ENCODE results near the gene HAO2. TPM values are rescaled to one million over a fixed set of nuclear protein-coding genes. Genes with fewer than 3 reads are reported as not detected.
"Not testable (repeated sequence)": the region's sequence is repeated elsewhere in the genome, so short reads cannot be mapped to it uniquely, and the experiment has no call there.

The HAO2 gene
- total RNA-seq: under 0.01 TPM in 1 of 2 replicates, not detected in the other

DNA sequence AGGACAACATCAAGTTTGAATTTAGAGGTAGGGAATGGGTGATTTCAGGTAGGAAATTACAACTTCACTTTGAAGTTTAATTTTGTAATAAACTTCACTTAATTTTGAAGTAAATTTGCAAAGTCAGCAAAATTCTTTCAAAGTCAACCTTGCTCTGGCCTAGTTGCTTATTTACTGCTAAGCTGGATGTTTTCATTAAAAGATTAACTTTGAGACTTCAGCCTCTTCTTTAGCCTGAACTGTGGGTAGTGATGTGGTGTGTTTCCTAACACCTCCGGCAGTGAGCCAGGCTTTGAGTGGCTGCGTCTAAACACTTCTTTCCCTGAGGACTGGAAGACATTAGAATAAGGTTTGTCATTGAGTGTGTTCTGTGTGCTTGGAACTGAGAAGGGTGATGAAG, at the start of gene HAO2:
Gene HAO2, plus strand, starts transcription at position 232 of the 400 bp plus-strand sequence. CDS start 12,301 bp downstream, outside the sequence.
- no peak for DNase-seq (ENCODE audit: low read depth in 2 of 2)

DNA sequence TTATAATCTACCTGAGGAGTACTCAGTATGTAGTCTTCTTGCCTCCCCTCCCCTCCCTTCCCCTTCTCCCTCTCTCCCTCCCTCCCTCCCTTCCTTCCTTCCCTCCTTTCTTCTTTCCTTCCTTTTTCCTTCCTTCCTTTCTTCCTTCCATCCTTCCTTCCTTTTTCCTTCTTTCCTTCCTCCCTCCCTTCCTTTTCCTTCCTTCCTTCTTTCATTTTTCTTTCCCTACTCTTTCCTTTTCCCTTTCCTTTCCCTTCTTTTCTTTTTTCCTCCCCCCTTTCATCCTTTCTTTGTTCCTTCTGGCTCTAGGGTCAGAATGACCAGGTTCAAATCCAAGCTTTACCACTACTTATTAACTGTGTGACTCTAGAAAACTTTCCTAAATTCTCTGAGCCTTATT, 48.5 kb upstream of the HAO2 start:
- DNase-seq (ENCODE audit: low read depth in 2 of 2): no peak

GRCh38 chr1:119321666-119322419, 46.7 kb upstream of the HAO2 start:
- no peak for DNase-seq (ENCODE audit: low read depth in 2 of 2)

DNA sequence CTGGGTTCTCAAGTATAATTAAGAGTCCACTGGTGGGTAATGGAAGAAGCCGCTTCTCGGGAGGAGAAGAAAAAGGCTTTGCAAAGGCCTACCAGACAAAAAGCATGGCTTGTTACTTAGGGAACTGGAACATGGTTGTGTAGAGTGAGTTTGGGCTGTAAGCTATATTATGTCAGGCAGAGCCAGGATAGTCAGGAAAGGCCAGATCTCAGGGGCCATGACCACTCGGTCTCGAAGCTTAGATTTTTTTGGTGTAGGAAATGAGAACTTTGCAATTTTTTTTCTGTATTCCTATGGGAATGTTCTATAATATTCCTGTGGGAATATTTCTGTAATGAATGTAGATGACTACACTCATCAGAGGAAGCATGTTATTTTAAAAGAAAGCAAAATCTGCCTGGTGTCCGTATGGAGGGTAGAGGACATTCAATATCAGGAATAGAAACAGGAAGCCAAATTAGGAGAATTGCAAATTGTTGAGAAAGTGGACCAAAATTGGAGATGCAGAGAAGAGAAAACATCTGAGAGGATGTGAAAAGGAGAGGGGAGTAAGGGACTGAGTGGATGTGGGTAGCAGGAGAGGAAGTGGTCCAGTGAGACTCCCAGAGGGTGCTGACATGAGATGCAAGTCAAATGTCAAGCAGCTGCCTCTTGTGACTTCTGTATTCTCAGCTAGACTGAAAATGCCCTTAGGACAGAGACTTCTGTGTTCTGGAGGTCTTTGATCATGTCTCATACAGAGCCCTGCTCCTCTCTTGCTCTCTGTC, 45.2 kb upstream of the HAO2 start:
- no peak for DNase-seq (ENCODE audit: low read depth in 2 of 2)

DNA sequence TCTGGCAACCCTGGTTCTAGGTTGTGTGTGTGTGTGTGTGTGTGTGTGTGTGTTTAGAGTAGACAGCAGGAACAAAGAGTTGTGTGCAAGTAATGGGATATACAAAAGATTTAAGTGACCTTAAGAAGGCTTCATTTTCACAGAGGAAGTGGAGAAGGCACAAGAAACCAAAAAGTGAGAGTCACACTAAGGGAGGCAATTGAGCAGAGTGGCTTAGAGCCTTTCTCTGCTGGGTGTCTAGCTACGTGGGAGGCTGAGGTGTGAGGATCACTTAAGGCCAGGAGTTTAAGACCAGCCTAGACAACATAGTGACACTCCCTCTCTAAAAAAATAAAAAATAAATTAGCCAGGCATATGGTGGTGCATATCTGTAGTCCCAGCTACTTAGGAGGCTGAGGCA, 44.4 kb upstream of the HAO2 start:
- no peak for DNase-seq (ENCODE audit: low read depth in 2 of 2)

DNA sequence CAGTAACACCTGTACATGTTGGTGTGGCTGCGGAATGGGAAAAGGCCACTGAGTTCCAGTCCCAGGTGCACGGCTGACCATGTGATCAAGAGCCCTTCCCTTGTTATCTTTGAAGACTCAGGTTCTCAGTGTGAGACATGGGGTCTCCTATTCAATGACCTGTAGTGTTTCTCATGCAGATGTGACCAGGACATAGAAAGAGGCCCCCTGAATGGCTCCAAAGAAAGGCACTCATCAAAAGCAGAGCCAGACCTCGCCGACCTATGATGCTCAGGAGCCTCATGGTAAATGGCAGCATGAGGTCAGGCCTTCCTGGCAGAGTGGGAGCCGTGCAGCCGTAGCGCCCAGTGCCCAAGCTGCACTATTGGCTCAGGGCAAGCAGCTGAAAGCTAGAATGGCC, 42.3 kb upstream of the HAO2 start:
- DNase-seq (ENCODE audit: low read depth in 2 of 2): no peak

DNA sequence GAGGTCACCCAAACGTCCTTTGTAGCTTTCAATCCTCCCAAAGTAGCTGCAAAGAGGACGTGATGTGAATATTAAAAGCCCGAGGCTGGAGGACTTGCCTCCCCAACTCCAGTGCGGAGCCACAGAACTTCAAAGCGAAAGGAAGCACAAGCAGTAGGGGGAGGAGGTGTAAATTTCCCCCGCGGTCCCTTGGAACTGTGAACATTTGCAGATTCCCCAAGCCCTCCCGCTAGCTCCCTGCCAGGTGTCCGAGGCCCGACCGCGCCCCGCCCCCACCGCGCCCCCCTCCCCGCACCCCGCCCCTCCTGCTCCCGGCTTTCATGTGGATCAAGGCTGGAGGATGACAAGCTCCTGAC, 41.5 kb upstream of the HAO2 start:
- DNase-seq (ENCODE audit: low read depth in 2 of 2): no peak

GRCh38 chr1:119327450-119328155, 41.0 kb upstream of the HAO2 start:
- peak; percentile 3 to 29 for DNase-seq (ENCODE audit: low read depth in 2 of 2)

DNA sequence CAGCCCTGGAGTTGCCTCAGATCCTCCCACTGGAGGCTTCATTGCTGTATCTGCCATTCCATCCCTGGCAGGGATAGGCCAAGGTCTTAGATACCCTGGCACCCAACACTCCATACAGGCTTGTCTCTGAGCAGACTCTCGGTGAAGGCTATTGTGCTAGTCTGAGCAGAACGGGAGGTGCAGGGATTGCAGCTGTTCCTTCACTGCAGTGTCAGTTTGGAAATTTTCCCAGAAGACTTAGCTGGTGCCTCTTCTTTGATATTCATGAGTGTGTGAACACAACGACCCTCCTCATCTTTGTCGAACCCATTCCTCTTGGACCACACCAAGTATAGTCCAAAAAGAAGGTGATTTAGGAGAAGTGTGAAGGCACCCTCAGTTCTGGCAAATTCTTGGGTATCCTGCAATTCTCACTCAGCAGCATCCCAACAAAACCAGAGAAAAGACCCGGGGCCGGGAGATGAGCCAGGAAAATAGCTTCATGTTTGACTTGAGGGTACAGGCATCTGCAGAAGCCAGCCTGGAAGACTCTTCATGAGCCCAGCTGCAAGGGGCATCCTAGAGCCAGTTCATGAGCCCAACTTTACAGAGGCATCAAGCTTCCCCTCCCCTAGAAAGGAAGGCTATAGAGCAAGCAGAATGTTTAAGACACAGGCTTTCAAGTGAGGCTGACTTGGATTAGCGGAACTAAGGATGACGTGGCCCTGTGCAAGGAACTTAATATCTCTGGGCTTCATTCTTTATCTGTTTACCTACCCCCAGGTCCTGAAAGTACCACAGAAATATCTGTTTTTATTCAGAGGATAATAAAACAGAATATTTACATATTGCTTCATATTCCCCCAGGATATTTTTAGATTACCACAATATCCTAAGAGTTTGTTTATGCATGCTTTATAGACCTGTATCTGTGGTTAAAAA, 38.8 kb upstream of the HAO2 start:
- no peak for DNase-seq (ENCODE audit: low read depth in 2 of 2)

DNA sequence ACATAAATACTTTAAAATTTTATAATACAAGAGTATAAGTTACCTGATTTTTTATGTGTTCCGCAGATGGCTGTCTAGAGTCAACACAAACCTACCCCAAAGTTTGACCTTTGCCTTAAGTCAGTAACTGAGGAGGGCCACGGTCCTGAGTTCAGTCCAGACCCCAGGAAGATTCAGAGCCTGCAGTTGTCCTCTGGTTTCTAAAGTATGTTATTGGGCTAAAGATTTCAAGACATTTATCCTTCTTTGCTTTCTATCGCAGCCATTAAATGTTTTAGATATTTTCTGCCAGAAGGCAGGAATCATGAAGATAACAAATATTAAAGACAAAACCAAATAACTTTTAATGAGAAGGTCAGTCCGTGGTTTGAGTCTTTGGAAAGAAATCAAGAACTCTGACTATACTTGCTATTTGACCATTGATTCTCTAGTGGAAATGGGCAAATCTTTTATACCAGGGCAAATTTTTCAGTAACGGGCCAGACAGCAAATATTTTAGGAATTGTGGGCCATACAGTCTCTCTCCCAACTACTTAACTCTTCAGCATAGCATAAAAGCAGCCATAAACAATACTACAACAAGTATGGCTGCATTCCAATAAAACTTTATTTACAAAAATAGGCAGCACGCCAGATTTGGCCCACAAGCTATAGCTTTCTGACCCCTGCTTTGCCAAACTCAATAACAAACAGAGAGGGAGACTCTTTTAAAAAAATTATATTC, 38.0 kb upstream of the HAO2 start:
- no peak for DNase-seq (ENCODE audit: low read depth in 2 of 2)

DNA sequence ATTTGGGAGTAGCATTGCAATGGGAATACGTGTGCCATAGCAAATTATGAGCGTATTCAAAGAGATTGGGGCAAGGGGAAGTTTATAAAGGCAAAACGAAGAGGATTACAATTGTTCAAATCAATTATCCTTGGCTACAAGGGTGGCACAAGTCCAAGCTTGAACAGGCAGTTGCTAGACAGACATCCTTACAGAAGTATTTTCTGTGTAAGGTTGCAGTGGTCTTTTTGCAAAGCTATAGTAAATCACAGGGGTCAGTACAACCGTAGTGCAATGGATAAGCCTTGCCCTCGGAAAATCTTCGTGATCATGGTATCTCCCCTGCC, 37.4 kb upstream of the HAO2 start:
- no peak for DNase-seq (ENCODE audit: low read depth in 2 of 2)

DNA sequence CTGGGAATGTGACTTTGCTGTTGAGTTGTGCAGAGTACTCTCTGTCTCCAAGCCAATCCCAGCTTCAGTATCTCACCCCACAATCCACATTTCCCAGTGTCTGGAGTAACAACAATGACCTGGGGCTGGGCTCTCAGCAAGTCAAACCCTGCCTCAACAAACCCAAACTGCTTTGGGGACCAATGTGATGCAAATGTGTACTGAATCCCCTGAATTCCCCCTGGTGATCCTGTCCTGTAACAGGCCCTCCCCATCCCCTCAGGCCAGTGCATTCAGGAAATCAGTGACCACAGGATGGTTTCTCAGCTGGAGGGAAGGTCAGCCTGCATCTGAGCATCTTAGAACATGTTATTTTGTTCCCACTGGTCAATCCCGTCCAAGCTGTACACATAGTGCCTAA, 36.7 kb upstream of the HAO2 start:
- DNase-seq (ENCODE audit: low read depth in 2 of 2): no peak

DNA sequence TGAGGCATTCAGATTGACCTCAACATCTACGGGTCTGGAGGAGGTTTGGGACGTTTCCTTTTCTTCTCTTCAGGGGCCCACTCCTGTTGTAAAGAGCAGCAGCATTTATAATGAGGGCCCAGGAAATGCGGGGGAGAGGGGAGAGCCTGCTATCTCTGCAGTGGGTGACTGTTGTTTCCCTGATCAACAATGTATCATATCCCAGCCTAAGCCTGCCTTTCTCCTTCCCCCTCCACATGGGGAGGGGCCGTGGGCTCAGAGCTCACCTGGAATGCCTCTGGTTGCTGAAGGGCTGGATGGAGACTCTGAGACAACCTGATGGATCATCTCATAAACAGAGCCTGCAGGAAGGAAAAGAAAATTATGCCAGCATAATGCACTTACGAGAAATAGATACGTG, 36.0 kb upstream of the HAO2 start:
- no peak for DNase-seq (ENCODE audit: low read depth in 2 of 2)

- no peak for DNase-seq (ENCODE audit: low read depth in 2 of 2)
Measured at GRCh38 chr1:119333163-119333896, 35.3 kb upstream of the HAO2 start.

GRCh38 chr1:119333897-119334250, 34.7 kb upstream of the HAO2 start:
- DNase-seq (ENCODE audit: low read depth in 2 of 2): not testable (repeated sequence)

DNA sequence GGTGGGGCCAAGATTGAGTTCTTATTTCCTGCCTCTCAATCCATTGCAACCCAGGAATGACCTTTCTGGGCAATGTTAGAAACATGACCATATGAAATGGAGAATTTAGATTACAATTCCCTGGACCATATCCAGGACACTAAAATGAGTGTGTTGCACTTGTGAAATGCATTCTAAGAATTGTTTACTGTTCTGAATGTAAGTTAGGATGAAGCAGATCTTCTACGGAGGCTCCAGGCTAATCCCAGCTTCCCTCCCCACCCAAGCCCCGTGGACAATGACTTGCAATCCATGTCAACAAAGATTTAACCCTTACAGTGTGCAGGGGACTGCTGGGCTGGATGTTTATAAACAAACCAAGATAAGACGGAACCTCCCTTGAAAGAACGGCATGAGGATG, 31.7 kb upstream of the HAO2 start:
- DNase-seq (ENCODE audit: low read depth in 2 of 2): no peak

- no peak for DNase-seq (ENCODE audit: low read depth in 2 of 2)
Measured at GRCh38 chr1:119338004-119338403, 30.6 kb upstream of the HAO2 start.

- DNase-seq (ENCODE audit: low read depth in 2 of 2): no peak
Measured at GRCh38 chr1:119338757-119339156, 29.8 kb upstream of the HAO2 start.

- no peak for DNase-seq (ENCODE audit: low read depth in 2 of 2)
Measured at GRCh38 chr1:119340861-119341261, 27.7 kb upstream of the HAO2 start.

GRCh38 chr1:119341372-119341947, 27.1 kb upstream of the HAO2 start:
- DNase-seq (ENCODE audit: low read depth in 2 of 2): no peak
